OCI-LY3 (cell line): ENCODE measurements around the gene FLII.

Source experiments
- CTCF ChIP-seq: fragments of 200-600, 300-600 bp; sonication (generic); IDR thresholded peaks from 2 replicates; pipeline ENCODE4 v1.5.1; 2014; ENCODE audit warnings: antibody characterized with exemption, low read length, low read depth
- EZH2phosphoT487 ChIP-seq: fragments of 200-600 bp; shearing (Covaris generic); IDR thresholded peaks from 2 replicates; pipeline ENCODE4 v1.6.1; 2018; ENCODE audit warnings: antibody characterized with exemption, mixed run types, low read depth

- TF ChIP-seq CTCF (no peak), EZH2phosphoT487 (no peak)
Measured at GRCh38 chr17:18256351-18256750, 2.2 kb downstream of the FLII start.
